K562 (cell line): ENCODE results near the gene CAPN5. TPM values are rescaled to one million over a fixed set of nuclear protein-coding genes. Genes with fewer than 3 reads are reported as not detected.

ENCODE experiments used
- ATAC-seq: fragments of 200-7000 bp; cut with Tn5 transposase; 3 replicates; pipeline ENCODE4 v1.9.1; 2020; ENCODE audit warnings: moderate library complexity
- BruUV-seq: library from RNA; stranded (reverse); fragments of 400-500 nt; replicated peaks from 2 replicates; lab custom pipeline; 2021; lab: Mats Ljungman, UMichigan
- CTCF ChIA-PET: fragments of 300-600 bp; formaldehyde crosslinking; extraction: SDS; loops from one replicate; lab custom pipeline; 2021; ENCODE audit warnings: low intra/inter-chr PET ratio; lab: Yijun Ruan, JAX
- POLR2A ChIA-PET: fragments of 300-600, 350-650 bp; sonication (Branson Sonifier 250); formaldehyde crosslinking; extraction: SDS; loops from one replicate; lab custom pipeline; 2021; ENCODE audit warnings: antibody characterized with exemption, inconsistent platforms; lab: Yijun Ruan, JAX
- DNase-seq, 4 experiments: peaks; one replicate each; pipeline versions ENCODE4 v3.0.0 to v3.0.0-alpha.2; 2011 to 2018; ENCODE audit warnings: low spot score in 3 of 4, mixed read lengths in 3 of 4; ENCODE audit errors: extremely low read depth in 1 of 4
- FAIRE-seq: peaks from 2 replicates; lab custom pipeline; 2011; peaks lifted over from hg19 to GRCh38; lab: Jason Lieb, UNC
- H2AFZ ChIP-seq: 2 replicates; pipeline ENCODE4 v1.6.0; 2011; ENCODE audit warnings: low read depth, low read length, control low read depth, inconsistent platforms
- H3K27ac ChIP-seq: fragments of 200-600 bp; 3 replicates; pipeline ENCODE4 v1.8.0; 2011; ENCODE audit warnings: low read depth, mild to moderate bottlenecking, control low read depth, inconsistent platforms, low read length, moderate library complexity, mixed read lengths; ENCODE audit errors: extremely low read depth
- H3K27me3 ChIP-seq, 2 experiments: fragments of 300-600 bp in 1 of 2; 2 replicates in 1 of 2; 3 replicates in 1 of 2; pipeline versions ENCODE4 v1.6.0 to v1.8.0; 2011; ENCODE audit warnings: inconsistent platforms in 2 of 2, low read length in 2 of 2, mild to moderate bottlenecking in 1 of 2, mixed read lengths in 1 of 2, moderate library complexity in 1 of 2; ENCODE audit not compliant: control insufficient read depth in 2 of 2, insufficient read depth in 2 of 2
- H3K36me3 ChIP-seq: fragments of 300-600 bp; 3 replicates; pipeline ENCODE4 v1.8.0; 2011; ENCODE audit warnings: mild to moderate bottlenecking, low read length, inconsistent platforms; ENCODE audit not compliant: control insufficient read depth, insufficient read depth
- H3K4me1 ChIP-seq, 2 experiments: fragments of 200-600 bp in 1 of 2; replicated peaks in 1 of 2; 2 replicates in 1 of 2; 3 replicates in 1 of 2; pipeline versions ENCODE4 v1.5.1 to v1.8.0; 2011; ENCODE audit warnings: inconsistent platforms in 2 of 2, low read length in 2 of 2, mild to moderate bottlenecking in 1 of 2, mixed read lengths in 1 of 2, moderate library complexity in 1 of 2; ENCODE audit not compliant: control insufficient read depth in 2 of 2, insufficient read depth in 2 of 2
- H3K4me2 ChIP-seq: 2 replicates; pipeline ENCODE4 v1.6.1; 2011; ENCODE audit warnings: low read length, control low read depth, inconsistent platforms, mixed read lengths; ENCODE audit not compliant: insufficient read depth
- H3K4me3 ChIP-seq: fragments of 200-600 bp; sonication (generic), shearing (Covaris generic); 2 replicates; pipeline ENCODE4 v1.5.1; 2016; ENCODE audit warnings: control low read depth, inconsistent platforms
- H3K79me2 ChIP-seq: fragments of 200-600 bp; 3 replicates; pipeline ENCODE4 v1.8.0; 2011; ENCODE audit warnings: low read length, inconsistent platforms; ENCODE audit not compliant: control insufficient read depth, insufficient read depth
- H3K9ac ChIP-seq, 2 experiments: 2 replicates each; pipeline versions ENCODE4 v1.6.0 to v1.6.1; 2011; ENCODE audit warnings: low read depth in 2 of 2, low read length in 2 of 2, control low read depth in 1 of 2, inconsistent platforms in 1 of 2, mild to moderate bottlenecking in 1 of 2, mixed read lengths in 1 of 2; ENCODE audit not compliant: insufficient read depth in 1 of 2
- H3K9me1 ChIP-seq: one replicate; pipeline ENCODE4 v1.6.0; 2011; ENCODE audit warnings: inconsistent platforms, mild to moderate bottlenecking, low read length, moderate library complexity; ENCODE audit not compliant: control insufficient read depth, insufficient read depth
- H3K9me3 ChIP-seq: replicated peaks from 2 replicates; pipeline ENCODE4 v1.5.1; 2011; ENCODE audit warnings: low read depth, low read length, inconsistent platforms; ENCODE audit not compliant: control insufficient read depth, insufficient read depth
- H4K20me1 ChIP-seq: replicated peaks from 2 replicates; pipeline ENCODE4 v1.6.1; 2011; ENCODE audit warnings: low read length, inconsistent platforms, mixed read lengths; ENCODE audit not compliant: control insufficient read depth, insufficient read depth
- CEBPB ChIP-seq: fragments of 450-650 bp; IDR thresholded peaks from 2 replicates; pipeline ENCODE4 v1.6.1; 2016; ENCODE audit warnings: missing genetic modification characterization, missing compliant biosample characterization
- DIDO1 ChIP-seq: fragments of 450-650 bp; IDR thresholded peaks from 2 replicates; pipeline ENCODE4 v1.6.1; 2016; ENCODE audit warnings: low read depth, missing biosample characterization, missing genetic modification characterization
- GATAD2A ChIP-seq: fragments of 450-650 bp; IDR thresholded peaks from 2 replicates; pipeline ENCODE4 v1.6.1; 2017
- SMAD2 ChIP-seq: fragments of 150-350 bp; IDR thresholded peaks from 2 replicates; pipeline ENCODE4 v1.6.1; 2014; ENCODE audit warnings: low read depth, mild to moderate bottlenecking, low read length
- WGBS: fragments of 100-300 bp; shearing (Covaris generic); methylation state at CpG from one replicate; pipeline ENCODE4 v1.1.6; 2016; ENCODE audit warnings: low coverage, mixed read lengths; ENCODE audit not compliant: insufficient coverage; ENCODE audit errors: missing lambda C conversion rate; 5-methylcytosine and 5-hydroxymethylcytosine counted together
- in situ Hi-C: fragments of 300-500 bp; cut with MboI; formaldehyde crosslinking; loops from 4 replicates; pipeline ENCODE4 v1.15.0; 2018; ENCODE audit warnings: inconsistent platforms, mixed read lengths
- intact Hi-C: fragments of 100-400 bp; cut with micrococcal nuclease; formaldehyde crosslinking; loops from 2 replicates; pipeline ENCODE4 v1.14.2; 2022
- polyA plus RNA-seq, 8 experiments: library from polyadenylated mRNA; depleted of rRNA in 4 of 8; stranded (reverse) in 5 of 8; unstranded in 3 of 8; fragments of >200 nt; fragmentation: Nextera tagmentation in 2 of 8; fragmentation: Illumina TruSeq in 1 of 8; extraction: Ambion mirVana in 2 of 8; extraction: Trizol in 1 of 8; gene quantifications; 2 replicates each; pipeline versions ENCODE4 v1.2.1 to v1.2.3, GENCODE V29; 2011 to 2014; ENCODE audit warnings: inconsistent platforms in 1 of 8, missing spikeins in 1 of 8
- total RNA-seq, 7 experiments: library from RNA; depleted of rRNA in 6 of 7; stranded (reverse); fragments of >200 nt in 6 of 7; fragmentation: Illumina TruSeq in 2 of 7; extraction: Trizol in 2 of 7; gene quantifications; 2 replicates each; pipeline versions ENCODE4 v1.2.1 to v1.2.3, GENCODE V29; 2011 to 2021; ENCODE audit warnings: low replicate concordance in 1 of 7
- TF ChIP-seq, protein P1 (sequence below), 3 experiments: fragments of 200-800 bp in 1 of 3; fragments of 250-450 bp in 1 of 3; fragments of 450-650 bp in 1 of 3; sonication (Bioruptor Pico) in 1 of 3; sonication (Bioruptor generic) in 1 of 3; formaldehyde crosslinking in 1 of 3; IDR thresholded peaks; 2 replicates each; pipeline versions ENCODE4 v1.6.1 to v1.8.0; 2016 to 2022; ENCODE audit warnings: mild to moderate bottlenecking in 2 of 3, missing genetic modification characterization in 2 of 3, missing compliant biosample characterization in 1 of 3, moderate library complexity in 1 of 3

CAPN5 gene
- total and polyA plus RNA-seq, 9 of the 15 experiments (the other 6 are each of a cell fraction or from before 2014, with no cell fraction given): 0.04 to 0.44 (median 0.14) TPM; not detected in 2

DNA sequence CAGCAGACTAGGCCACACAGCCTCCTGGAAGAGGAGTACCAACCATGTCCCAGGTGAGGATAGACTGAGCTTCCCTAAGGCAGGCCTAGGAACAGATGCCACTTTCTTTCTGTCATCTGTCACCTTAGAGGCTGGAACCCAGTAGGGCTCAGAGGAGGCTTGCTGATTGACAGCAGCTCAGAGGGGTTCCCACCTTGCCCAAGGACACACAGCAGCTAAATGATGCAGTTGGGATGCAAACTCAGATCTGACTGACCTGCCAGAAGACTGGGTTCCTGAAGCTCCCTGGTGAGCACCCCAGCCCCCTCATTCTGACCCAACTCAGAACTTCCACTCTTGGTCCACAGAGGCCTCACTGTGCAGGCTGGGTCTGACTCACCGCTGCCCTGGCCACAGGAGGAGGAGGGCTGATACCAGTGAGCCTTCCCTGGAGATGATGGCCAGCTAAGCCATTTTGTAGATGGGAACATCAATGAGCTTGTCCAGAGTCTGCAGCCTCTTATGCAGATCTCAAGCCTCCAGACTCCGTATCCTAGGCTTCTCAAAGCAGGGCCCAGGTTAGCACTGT, 14.0 kb downstream of the CAPN5 start:
- CTCF ChIA-PET: no interaction called here
- DNase-seq: no peak

More for the DNA sequence above, 14.0 kb downstream of the CAPN5 start:
- Histone ChIP-seq H3K9ac (no peak overlapping the region), H3K36me3 (no peaks in the 10 kb centered on the region), H3K4me1 (peaks cover 0 to 9% of the 10 kb centered on the region in 2 experiments; a peak in 2 of 5 replicates), H4K20me1 (no peaks in the 10 kb centered on the region), H3K27me3 (peaks cover 0 to 16% of the 10 kb centered on the region in 2 experiments; a peak in 2 of 5 replicates), H3K79me2 (no peaks in the 10 kb centered on the region), H3K27ac (no peak overlapping the region), H3K4me3 (no peak overlapping the region), H2AFZ (no peak overlapping the region), H3K9me3 (no peaks in the 10 kb centered on the region), H3K4me2 (no peak overlapping the region), H3K9me1 (no peaks in the 10 kb centered on the region)
- intact Hi-C loops (no loop called here), in situ Hi-C loops (no loop called here)
- ATAC-seq: no peak
- no TSS peak for BruUV-seq
- no peak for FAIRE-seq
- POLR2A ChIA-PET: no interaction called here
- TF ChIP-seq DIDO1 (tag): no peak
- no peak for TF ChIP-seq SMAD2
- TF ChIP-seq, protein P1, sequence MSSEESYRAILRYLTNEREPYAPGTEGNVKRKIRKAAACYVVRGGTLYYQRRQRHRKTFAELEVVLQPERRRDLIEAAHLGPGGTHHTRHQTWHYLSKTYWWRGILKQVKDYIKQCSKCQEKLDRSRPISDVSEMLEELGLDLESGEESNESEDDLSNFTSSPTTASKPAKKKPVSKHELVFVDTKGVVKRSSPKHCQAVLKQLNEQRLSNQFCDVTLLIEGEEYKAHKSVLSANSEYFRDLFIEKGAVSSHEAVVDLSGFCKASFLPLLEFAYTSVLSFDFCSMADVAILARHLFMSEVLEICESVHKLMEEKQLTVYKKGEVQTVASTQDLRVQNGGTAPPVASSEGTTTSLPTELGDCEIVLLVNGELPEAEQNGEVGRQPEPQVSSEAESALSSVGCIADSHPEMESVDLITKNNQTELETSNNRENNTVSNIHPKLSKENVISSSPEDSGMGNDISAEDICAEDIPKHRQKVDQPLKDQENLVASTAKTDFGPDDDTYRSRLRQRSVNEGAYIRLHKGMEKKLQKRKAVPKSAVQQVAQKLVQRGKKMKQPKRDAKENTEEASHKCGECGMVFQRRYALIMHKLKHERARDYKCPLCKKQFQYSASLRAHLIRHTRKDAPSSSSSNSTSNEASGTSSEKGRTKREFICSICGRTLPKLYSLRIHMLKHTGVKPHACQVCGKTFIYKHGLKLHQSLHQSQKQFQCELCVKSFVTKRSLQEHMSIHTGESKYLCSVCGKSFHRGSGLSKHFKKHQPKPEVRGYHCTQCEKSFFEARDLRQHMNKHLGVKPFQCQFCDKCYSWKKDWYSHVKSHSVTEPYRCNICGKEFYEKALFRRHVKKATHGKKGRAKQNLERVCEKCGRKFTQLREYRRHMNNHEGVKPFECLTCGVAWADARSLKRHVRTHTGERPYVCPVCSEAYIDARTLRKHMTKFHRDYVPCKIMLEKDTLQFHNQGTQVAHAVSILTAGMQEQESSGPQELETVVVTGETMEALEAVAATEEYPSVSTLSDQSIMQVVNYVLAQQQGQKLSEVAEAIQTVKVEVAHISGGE (CRISPR knock-in tag; IDR thresholded peaks at IDR 0.05): no peak
- no peak for TF ChIP-seq GATAD2A
- no peak for TF ChIP-seq CEBPB (tag)
- 13% methylated on average over 2 of the region's 2 CpGs for WGBS
